DOHH2 (cell line): ENCODE measurements around the gene CAPRIN1.

ENCODE experiments used
- CTCF ChIP-seq: fragments of 200-600 bp; sonication (generic); IDR thresholded peaks from one replicate; pipeline ENCODE4 v1.5.1; 2014; ENCODE audit warnings: antibody characterized with exemption, mild to moderate bottlenecking, low read depth, low read length; ENCODE audit not compliant: poor library complexity, severe bottlenecking
- EZH2phosphoT487 ChIP-seq: fragments of 200-600 bp; sonication (generic); IDR thresholded peaks from 2 replicates; pipeline ENCODE4 v1.6.1; 2017; ENCODE audit warnings: borderline replicate concordance, mild to moderate bottlenecking, antibody characterized with exemption, low read length, moderate library complexity, mixed read lengths

- no peak for TF ChIP-seq CTCF
- no peak for TF ChIP-seq EZH2phosphoT487
These were observed 62.5 kb downstream of the CAPRIN1 start for GRCh38 chr11:34114014-34114413.
